Astrocyte (in vitro differentiated cells and primary cell): Measurements from ENCODE around the gene SGCG. TPM values are rescaled to one million over a fixed set of nuclear protein-coding genes. Genes with fewer than 3 reads are reported as not detected.

Experiments
- DNase-seq: peaks from one replicate; pipeline ENCODE4 v3.0.0-alpha.2; 2010; ENCODE audit warnings: low read depth
- FAIRE-seq: peaks from 2 replicates; lab custom pipeline; 2011; peaks lifted over from hg19 to GRCh38; lab: Jason Lieb, UNC
- H2AFZ ChIP-seq: 2 replicates; pipeline ENCODE4 v1.6.0; 2012; ENCODE audit warnings: low read depth, low read length, inconsistent platforms
- H3K27ac ChIP-seq: 2 replicates; pipeline ENCODE4 v1.5.1; 2011; ENCODE audit warnings: low read depth, low read length, inconsistent platforms
- H3K27me3 ChIP-seq: 2 replicates; pipeline ENCODE4 v1.6.0; 2011; ENCODE audit warnings: low read length, inconsistent platforms; ENCODE audit not compliant: insufficient read depth
- H3K36me3 ChIP-seq: 2 replicates; pipeline ENCODE4 v1.5.1; 2011; ENCODE audit warnings: low read length, inconsistent platforms; ENCODE audit not compliant: insufficient read depth
- H3K4me1 ChIP-seq: 2 replicates; pipeline ENCODE4 v1.5.1; 2011; ENCODE audit warnings: low read length, inconsistent platforms; ENCODE audit not compliant: insufficient read depth
- H3K4me2 ChIP-seq: 2 replicates; pipeline ENCODE4 v1.6.0; 2012; ENCODE audit warnings: low read length, inconsistent platforms
- H3K4me3 ChIP-seq: 2 replicates; pipeline ENCODE4 v1.5.1; 2011; ENCODE audit warnings: low read depth, mild to moderate bottlenecking, low read length, inconsistent platforms; ENCODE audit not compliant: insufficient read depth
- H3K79me2 ChIP-seq: 2 replicates; pipeline ENCODE4 v1.6.0; 2012; ENCODE audit warnings: mild to moderate bottlenecking, low read length, inconsistent platforms; ENCODE audit not compliant: insufficient read depth
- H3K9ac ChIP-seq: 2 replicates; pipeline ENCODE4 v1.6.0; 2012; ENCODE audit warnings: mild to moderate bottlenecking, low read length, inconsistent platforms
- H3K9me3 ChIP-seq: 2 replicates; pipeline ENCODE4 v1.5.1; 2012; ENCODE audit warnings: low read depth, mild to moderate bottlenecking, low read length, inconsistent platforms; ENCODE audit not compliant: insufficient read depth
- H4K20me1 ChIP-seq: 2 replicates; pipeline ENCODE4 v1.6.0; 2012; ENCODE audit warnings: low read length, inconsistent platforms; ENCODE audit not compliant: insufficient read depth
- H3K27ac Mint-ChIP-seq: one replicate; pipeline ENCODE4 v1.8.0; 2021; ENCODE audit warnings: mild to moderate bottlenecking, mixed read lengths; ENCODE audit not compliant: unreplicated experiment
- H3K27me3 Mint-ChIP-seq: one replicate; pipeline ENCODE4 v1.8.0; 2021; ENCODE audit warnings: low read depth, mixed read lengths; ENCODE audit not compliant: unreplicated experiment
- H3K36me3 Mint-ChIP-seq: one replicate; pipeline ENCODE4 v1.8.0; 2021; ENCODE audit warnings: low read depth, mixed read lengths; ENCODE audit not compliant: unreplicated experiment
- H3K4me1 Mint-ChIP-seq: one replicate; pipeline ENCODE4 v1.8.0; 2021; ENCODE audit warnings: low read depth, mixed read lengths; ENCODE audit not compliant: unreplicated experiment
- H3K4me3 Mint-ChIP-seq: one replicate; pipeline ENCODE4 v1.8.0; 2021; ENCODE audit warnings: mild to moderate bottlenecking, moderate library complexity, mixed read lengths; ENCODE audit not compliant: unreplicated experiment
- H3K9me3 Mint-ChIP-seq: one replicate; pipeline ENCODE4 v1.8.0; 2021; ENCODE audit warnings: mild to moderate bottlenecking, mixed read lengths; ENCODE audit not compliant: unreplicated experiment
- EZH2 ChIP-seq: IDR thresholded peaks from 2 replicates; pipeline ENCODE4 v1.6.1; 2012; ENCODE audit warnings: mild to moderate bottlenecking, low read length, inconsistent platforms; ENCODE audit not compliant: insufficient read depth
- total RNA-seq: library from RNA; stranded (reverse); gene quantifications from 2 replicates; pipeline ENCODE4 v1.2.1, GENCODE V29; 2021
- TF ChIP-seq, protein P1 (sequence below): IDR thresholded peaks from 2 replicates; pipeline ENCODE4 v1.5.1; 2011; ENCODE audit warnings: low read depth, mild to moderate bottlenecking, inconsistent platforms, low read length, moderate library complexity; ENCODE audit not compliant: insufficient read depth

Gene SGCG
- total RNA-seq, 1 donor from 2014 or later = 0.18 TPM

DNA sequence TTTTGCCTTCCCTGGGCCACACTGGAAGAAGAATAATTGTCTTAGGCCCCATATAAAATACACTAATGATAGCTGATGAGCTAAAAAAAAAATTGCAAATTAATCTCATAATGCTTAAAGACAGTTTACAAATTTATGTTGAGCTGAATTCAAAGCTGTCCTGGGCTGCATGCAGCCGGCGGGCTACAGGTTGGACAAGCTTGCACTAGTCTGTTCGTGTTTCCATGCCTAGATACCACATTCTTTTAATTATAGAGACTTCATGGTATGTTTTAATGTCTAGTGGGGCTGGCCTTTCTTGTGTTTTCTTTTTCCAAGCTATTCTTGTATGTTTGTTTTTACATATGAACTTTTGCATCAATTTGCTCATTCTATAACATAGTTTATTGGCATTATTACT, 90.6 kb downstream of the SGCG start:
- Mint-ChIP-seq H3K27me3 (no peaks in the 10 kb centered on the region), H3K27ac (no peak overlapping the region), H3K36me3 (no peaks in the 10 kb centered on the region), H3K4me3 (no peak overlapping the region), H3K9me3 (no peaks in the 10 kb centered on the region), H3K4me1 (no peaks in the 10 kb centered on the region)
- DNase-seq (no peak), FAIRE-seq (no peak)
- TF ChIP-seq, protein P1, sequence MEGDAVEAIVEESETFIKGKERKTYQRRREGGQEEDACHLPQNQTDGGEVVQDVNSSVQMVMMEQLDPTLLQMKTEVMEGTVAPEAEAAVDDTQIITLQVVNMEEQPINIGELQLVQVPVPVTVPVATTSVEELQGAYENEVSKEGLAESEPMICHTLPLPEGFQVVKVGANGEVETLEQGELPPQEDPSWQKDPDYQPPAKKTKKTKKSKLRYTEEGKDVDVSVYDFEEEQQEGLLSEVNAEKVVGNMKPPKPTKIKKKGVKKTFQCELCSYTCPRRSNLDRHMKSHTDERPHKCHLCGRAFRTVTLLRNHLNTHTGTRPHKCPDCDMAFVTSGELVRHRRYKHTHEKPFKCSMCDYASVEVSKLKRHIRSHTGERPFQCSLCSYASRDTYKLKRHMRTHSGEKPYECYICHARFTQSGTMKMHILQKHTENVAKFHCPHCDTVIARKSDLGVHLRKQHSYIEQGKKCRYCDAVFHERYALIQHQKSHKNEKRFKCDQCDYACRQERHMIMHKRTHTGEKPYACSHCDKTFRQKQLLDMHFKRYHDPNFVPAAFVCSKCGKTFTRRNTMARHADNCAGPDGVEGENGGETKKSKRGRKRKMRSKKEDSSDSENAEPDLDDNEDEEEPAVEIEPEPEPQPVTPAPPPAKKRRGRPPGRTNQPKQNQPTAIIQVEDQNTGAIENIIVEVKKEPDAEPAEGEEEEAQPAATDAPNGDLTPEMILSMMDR = no peak
- TF ChIP-seq EZH2 = no peak
- H3K9ac ChIP-seq = no peak overlapping the region
- H3K9me3 ChIP-seq = no peaks in the 10 kb centered on the region
- peaks cover 4% of the 10 kb centered on the region for H3K27me3 ChIP-seq
- no peak overlapping the region for H3K4me2 ChIP-seq
- H3K36me3 ChIP-seq = no peaks in the 10 kb centered on the region
- no peak overlapping the region for H2AFZ ChIP-seq
- no peak overlapping the region for H3K4me3 ChIP-seq
- H3K4me1 ChIP-seq = no peaks in the 10 kb centered on the region
- H3K79me2 ChIP-seq = no peaks in the 10 kb centered on the region
- H3K27ac ChIP-seq = no peak overlapping the region
- no peaks in the 10 kb centered on the region for H4K20me1 ChIP-seq

DNA sequence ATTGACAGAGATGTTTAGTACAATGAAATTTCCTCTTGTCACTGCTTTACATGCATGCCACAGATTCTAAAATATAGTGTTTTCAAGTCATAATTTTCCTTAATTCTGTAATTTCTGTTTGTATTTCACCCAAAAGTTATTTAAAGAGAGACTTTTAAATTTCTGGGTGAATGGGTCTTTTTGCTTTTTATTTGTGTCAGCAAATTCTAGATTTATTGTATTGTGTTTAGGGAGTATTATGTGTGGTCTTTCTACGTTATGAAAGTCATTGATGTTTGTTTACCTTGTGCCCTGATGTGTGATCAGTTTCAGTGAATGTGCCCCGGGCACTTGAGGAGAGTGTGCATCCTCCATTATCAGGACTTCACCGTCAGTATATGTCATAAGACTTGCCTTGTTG, 92.7 kb downstream of the SGCG start:
- no peak overlapping the region for H2AFZ ChIP-seq
- H3K36me3 ChIP-seq = no peaks in the 10 kb centered on the region
- no peak overlapping the region for H3K9ac ChIP-seq
- H3K4me1 ChIP-seq = no peaks in the 10 kb centered on the region
- H3K79me2 ChIP-seq = no peaks in the 10 kb centered on the region
- no peaks in the 10 kb centered on the region for H3K9me3 ChIP-seq
- DNase-seq (no peak), FAIRE-seq (no peak)
- no peak overlapping the region for H3K27ac Mint-ChIP-seq
- no peak overlapping the region for H3K4me3 Mint-ChIP-seq
- TF ChIP-seq EZH2 = no peak
- TF ChIP-seq, protein P1 = no peak
- H3K4me1 Mint-ChIP-seq = no peaks in the 10 kb centered on the region
- H3K27ac ChIP-seq = no peak overlapping the region
- H4K20me1 ChIP-seq = no peaks in the 10 kb centered on the region
- peaks cover 3% of the 10 kb centered on the region for H3K27me3 ChIP-seq
- no peak overlapping the region for H3K4me2 ChIP-seq
- H3K27me3 Mint-ChIP-seq = no peaks in the 10 kb centered on the region
- H3K36me3 Mint-ChIP-seq = no peaks in the 10 kb centered on the region
- no peak overlapping the region for H3K4me3 ChIP-seq
- no peaks in the 10 kb centered on the region for H3K9me3 Mint-ChIP-seq

DNA sequence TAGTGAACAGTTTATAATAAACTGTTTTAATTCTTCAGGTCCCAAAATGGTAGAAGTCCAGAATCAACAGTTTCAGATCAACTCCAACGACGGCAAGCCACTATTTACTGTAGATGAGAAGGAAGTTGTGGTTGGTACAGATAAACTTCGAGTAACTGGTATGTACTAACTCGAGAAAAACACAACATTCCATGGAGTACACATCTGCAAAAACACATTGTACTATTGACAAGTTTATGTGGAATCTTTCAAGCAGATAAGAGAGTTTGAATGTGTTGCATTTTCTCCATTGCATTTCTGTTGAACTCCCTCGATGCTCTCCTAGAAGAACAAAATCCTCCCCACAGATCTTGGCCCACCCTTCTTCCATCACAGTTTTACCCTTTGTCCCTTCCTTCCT, 98.5 kb downstream of the SGCG start:
- Mint-ChIP-seq H3K9me3 (peaks cover 7% of the 10 kb centered on the region), H3K27me3 (no peaks in the 10 kb centered on the region), H3K36me3 (no peaks in the 10 kb centered on the region), H3K27ac (no peak overlapping the region), H3K4me1 (no peaks in the 10 kb centered on the region), H3K4me3 (no peak overlapping the region)
- Histone ChIP-seq H3K9ac (no peak overlapping the region), H2AFZ (no peak overlapping the region), H3K79me2 (no peaks in the 10 kb centered on the region), H3K4me1 (no peaks in the 10 kb centered on the region), H3K4me2 (no peak overlapping the region), H3K27ac (no peak overlapping the region), H3K9me3 (no peaks in the 10 kb centered on the region), H3K36me3 (no peaks in the 10 kb centered on the region), H4K20me1 (no peaks in the 10 kb centered on the region), H3K27me3 (no peaks in the 10 kb centered on the region), H3K4me3 (no peak overlapping the region)
- TF ChIP-seq, protein P1 = no peak
- no peak for TF ChIP-seq EZH2
- DNase-seq (no peak), FAIRE-seq (no peak)
